DMS 273 treated with DMSO at 0.1 percent for 48 hours (cell line): ENCODE data around the gene PPFIBP2.
A peak's percentile ranks its signal among the peaks of the same experiment; 100 is the strongest.

Experiments
- DNase-seq: peaks from one replicate; lab custom pipeline; 2025; lab: John Stamatoyannopoulos, UW

The PPFIBP2 gene

GRCh38 chr11:7578276-7578955, 64.6 kb downstream of the PPFIBP2 start:
- DNase-seq, result no peak

GRCh38 chr11:7579361-7579791, 65.6 kb downstream of the PPFIBP2 start:
- no peak for DNase-seq

- DNase-seq, result no peak
These were observed 67.3 kb downstream of the PPFIBP2 start for GRCh38 chr11:7581021-7581590.

GRCh38 chr11:7582338-7582985, 68.7 kb downstream of the PPFIBP2 start:
- DNase-seq, result no peak

GRCh38 chr11:7583248-7583647, 69.4 kb downstream of the PPFIBP2 start:
- no peak for DNase-seq

GRCh38 chr11:7584910-7585309, 71.1 kb downstream of the PPFIBP2 start:
- no peak for DNase-seq

- no peak for DNase-seq
These were observed 72.0 kb downstream of the PPFIBP2 start for GRCh38 chr11:7585816-7586215.

GRCh38 chr11:7586376-7586775, 72.6 kb downstream of the PPFIBP2 start:
- DNase-seq, result no peak

GRCh38 chr11:7587712-7588111, 73.9 kb downstream of the PPFIBP2 start:
- DNase-seq, result no peak

- DNase-seq, result no peak
These were observed 76.1 kb downstream of the PPFIBP2 start for GRCh38 chr11:7589861-7590260.

- no peak for DNase-seq
These were observed 76.7 kb downstream of the PPFIBP2 start for GRCh38 chr11:7590529-7590928.

- no peak for DNase-seq
These were observed 77.5 kb downstream of the PPFIBP2 start for GRCh38 chr11:7591107-7591894.

GRCh38 chr11:7591987-7592386, 78.2 kb downstream of the PPFIBP2 start:
- DNase-seq, result no peak

- no peak for DNase-seq
These were observed 78.9 kb downstream of the PPFIBP2 start for GRCh38 chr11:7592711-7593110.

- DNase-seq, result no peak
These were observed 79.7 kb downstream of the PPFIBP2 start for GRCh38 chr11:7593481-7593880.

- peak; percentile 5 for DNase-seq
These were observed 81.4 kb downstream of the PPFIBP2 start for GRCh38 chr11:7595016-7595866.

GRCh38 chr11:7595951-7596350, 82.2 kb downstream of the PPFIBP2 start:
- no peak for DNase-seq

- DNase-seq, result no peak
These were observed 83.2 kb downstream of the PPFIBP2 start for GRCh38 chr11:7596975-7597391.

GRCh38 chr11:7597620-7598019, 83.8 kb downstream of the PPFIBP2 start:
- no peak for DNase-seq

- no peak for DNase-seq
These were observed 85.4 kb downstream of the PPFIBP2 start for GRCh38 chr11:7599209-7599608.

- DNase-seq, result no peak
These were observed 86.5 kb downstream of the PPFIBP2 start for GRCh38 chr11:7600205-7600775.
